Head of caudate nucleus (tissue), 42 donors: ENCODE results near the gene ITGB7.
"Not testable (repeated sequence)": the region's sequence is repeated elsewhere in the genome, so short reads cannot be mapped to it uniquely, and the experiment has no call there.

Experiments
- DNase-seq, 42 donors: peaks; one replicate each; pipeline versions ENCODE4 v3.0.0 to v3.0.0-alpha.2; 2020 to 2021; ENCODE audit warnings: mixed read lengths in 7 of 42
- intact Hi-C: fragments of 100-400 bp; cut with DNase I; formaldehyde crosslinking; loops from one replicate; pipeline ENCODE4 v1.15.0; 2022

ITGB7 gene

DNA sequence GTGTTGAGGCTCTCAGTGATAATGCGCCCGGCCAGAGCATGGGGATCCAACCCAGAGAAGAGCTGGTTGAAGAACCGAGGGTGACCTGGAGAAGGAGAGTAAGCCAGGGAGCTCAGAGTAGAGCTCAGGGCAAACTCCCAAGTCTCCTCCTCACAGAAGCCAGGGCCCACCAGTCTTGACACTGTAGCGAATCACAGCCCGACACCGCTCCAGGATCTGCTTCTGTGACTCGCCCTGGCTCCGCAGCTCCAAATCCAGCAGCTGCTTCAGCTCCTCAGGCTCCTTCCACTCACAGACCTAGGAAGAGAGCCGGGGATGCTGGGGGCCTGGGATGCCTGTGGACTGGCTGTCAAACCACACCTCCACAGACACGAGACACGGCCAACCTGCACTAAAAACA, 34.7 kb downstream of the ITGB7 start:
- peak in 1 of 42 donors; percentile 6 for DNase-seq
- intact Hi-C loops: no loop called here

DNA sequence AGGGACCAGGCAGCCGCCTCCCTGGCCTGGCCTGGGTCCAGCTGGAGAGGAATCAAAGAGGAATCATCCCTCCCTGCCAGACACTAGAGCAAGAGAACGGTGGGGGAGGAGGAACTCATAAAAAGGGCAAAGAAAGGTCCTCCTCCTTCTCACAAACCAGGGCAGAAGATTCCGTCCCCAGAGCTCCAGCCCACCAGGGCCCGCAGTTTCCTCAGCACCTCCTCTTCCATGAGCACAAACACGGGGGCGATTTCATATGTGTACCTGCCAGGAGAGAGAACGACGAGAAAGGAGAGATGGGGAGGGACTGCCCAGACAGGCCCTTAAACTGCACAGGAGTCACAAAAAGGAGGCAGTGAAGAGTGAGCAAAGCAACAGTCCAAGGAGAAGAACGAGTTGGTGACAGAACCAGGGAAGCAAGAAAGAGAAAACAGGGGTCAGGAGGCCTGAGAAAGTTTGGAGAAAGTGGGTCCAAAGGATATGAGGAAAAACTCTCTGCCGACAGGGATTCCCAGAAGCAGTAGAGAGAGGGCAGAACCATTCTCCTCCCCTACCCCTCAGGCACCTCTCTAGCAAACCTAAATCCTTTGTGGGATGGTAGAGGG, 35.2 kb downstream of the ITGB7 start:
- DNase-seq: peak in 2 of 42 donors; percentile 7 to 15
- intact Hi-C loops: no loop called here

DNA sequence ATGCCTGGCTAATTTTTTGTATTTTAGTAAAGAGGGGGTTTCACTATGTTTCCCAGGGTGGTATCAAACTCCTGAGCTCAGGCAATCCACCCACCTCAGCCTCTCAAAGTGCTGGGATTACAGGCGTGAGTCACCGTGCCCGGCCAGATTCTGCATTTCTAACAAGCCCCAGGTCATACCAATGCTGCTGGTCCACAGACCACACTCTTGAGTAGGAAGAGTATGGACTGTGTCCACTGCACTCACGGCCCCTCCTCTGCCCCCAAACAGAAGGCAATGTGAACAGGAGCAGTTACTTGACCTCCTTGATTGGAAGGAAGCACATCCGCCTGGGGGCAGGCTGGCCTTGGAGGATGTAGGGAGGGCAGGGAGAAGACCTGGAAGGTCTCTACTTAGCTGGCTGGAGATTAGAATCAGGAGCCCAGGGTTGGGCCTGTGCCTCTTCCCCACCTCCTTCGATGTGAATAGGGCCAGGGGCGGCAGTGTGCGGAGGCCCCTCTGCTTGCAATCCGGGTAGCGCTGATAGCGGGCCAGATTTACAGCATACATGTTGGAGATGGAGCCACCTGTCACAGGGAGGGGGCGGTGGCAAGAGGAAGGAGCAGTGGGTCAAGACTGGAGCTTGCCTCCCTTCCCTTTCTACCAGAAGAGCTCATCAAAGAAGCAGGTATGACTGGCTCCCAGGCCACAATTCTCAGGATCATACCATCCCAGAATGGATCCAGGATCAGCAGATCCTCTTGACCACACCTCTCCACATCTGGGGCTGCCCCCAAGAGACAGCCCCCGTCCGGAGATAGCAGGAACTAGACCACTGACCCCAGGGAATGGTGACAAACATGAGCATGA, 36.0 kb downstream of the ITGB7 start:
- intact Hi-C loops: no loop called here

GRCh38 chr12:53170215-53170614, 36.8 kb downstream of the ITGB7 start:
- DNase-seq: peak in 3 of 42 donors; percentile 0 to 24 (median 8)
- intact Hi-C loops: no loop called here

More for the DNA sequence above, 36.0 kb downstream of the ITGB7 start:
- DNase-seq: peak in 3 of 42 donors; percentile 3 to 5 (median 4)

DNA sequence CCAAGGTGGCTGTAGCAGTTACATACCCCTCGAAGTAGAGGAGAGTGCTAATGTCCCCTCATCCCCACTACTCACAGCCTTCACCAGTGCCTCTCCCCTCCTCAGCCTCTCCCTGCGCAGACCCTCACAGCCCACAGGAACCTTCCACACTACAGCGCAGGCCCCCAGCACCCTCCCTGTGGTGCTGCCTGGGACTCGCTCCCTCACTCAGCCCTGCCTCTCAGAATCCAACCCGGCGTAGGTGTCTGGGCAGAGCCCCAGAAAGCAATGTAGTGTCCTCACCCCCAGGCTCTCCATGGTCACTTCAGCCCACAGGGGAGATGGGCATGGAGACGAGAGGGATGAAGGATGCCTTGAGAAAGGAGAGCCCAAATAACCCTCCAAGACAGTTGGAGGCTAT, 37.4 kb downstream of the ITGB7 start:
- intact Hi-C loops: no loop called here
- peak in 2 of 42 donors; percentile 2 to 16 for DNase-seq

DNA sequence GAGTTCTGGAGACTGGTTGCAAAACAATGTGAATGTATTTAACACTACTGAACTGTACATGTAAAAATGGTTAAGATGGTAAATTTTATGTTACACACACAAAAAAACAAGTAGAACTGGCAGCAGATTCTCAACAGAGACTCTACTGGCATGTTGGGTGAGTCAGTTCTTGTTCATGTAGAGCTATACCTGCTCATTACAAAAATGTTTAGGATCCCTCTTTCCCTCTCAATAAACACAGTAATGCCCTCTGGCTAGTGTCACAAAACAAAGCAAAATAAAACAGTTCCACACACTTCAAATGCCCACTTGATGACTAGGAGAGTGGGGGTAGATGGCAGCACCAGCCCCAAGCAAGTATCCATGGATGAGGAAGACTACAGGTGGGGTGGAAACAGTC, 40.2 kb downstream of the ITGB7 start:
- no peak for DNase-seq
- intact Hi-C loops: no loop called here

GRCh38 chr12:53163008-53163407, 44.0 kb downstream of the ITGB7 start:
- intact Hi-C loops: not testable (repeated sequence)
- peak in 1 of 42 donors; percentile 27 for DNase-seq

DNA sequence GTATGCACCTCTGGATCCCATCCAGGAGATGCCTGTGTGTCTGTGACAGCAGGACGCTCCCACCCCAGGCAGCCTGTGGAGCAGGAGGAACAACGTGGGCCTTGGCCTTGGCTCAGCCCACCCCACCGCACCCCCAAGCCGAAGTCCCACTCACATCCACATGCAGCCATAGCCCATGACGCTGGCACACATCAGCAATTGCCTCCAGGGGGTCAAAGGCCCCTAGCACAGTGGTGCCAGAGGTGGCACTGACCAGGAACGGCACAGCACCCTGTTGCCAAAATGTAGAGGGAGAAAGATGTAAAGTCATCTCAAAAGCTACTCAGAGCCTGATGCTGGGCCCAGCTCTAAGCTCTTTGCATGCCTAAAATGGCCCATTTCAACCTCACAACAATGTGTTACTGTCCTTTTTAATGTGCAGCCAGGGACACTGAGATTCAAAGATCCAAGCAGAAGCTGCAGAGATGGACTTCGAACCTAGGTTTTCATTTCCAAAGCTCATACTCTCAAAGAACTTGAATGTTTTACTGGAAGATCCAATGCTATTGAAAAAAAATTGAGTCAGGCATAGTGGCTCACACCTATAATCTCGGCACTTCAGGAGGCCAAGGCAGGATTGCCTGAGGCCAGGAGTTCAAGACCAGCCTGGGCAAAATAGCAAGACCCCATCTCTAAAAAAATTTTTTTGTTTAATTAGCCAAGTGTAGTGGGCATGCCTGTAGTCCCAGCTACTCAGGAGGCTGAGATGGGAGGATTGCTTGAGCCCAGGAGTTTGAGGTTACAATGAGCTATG, 45.7 kb downstream of the ITGB7 start:
- intact Hi-C loops: no loop called here
- peak in 2 of 42 donors; percentile 2 to 11 for DNase-seq

DNA sequence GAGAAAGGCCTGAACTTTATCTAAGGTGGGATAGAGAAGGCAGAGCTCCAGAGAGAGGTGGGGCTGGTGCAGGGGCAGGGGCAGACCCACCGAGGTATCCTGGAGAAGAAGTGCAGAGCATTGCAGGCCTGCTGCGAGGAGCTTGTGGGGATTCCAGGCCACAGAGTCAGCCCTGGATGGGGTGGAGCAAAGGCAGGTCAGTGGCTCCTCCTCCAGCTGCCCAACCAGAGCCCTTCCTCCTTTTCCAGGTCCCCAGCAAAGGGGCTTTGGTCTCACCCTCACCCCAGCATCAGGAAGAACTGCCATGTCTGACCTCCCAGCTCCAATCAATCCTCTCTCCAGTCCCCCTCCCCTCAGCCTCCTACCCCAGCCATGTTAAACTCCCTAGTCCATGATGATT, 46.4 kb downstream of the ITGB7 start:
- intact Hi-C loops: no loop called here
- DNase-seq: peak in 1 of 42 donors; percentile 12

DNA sequence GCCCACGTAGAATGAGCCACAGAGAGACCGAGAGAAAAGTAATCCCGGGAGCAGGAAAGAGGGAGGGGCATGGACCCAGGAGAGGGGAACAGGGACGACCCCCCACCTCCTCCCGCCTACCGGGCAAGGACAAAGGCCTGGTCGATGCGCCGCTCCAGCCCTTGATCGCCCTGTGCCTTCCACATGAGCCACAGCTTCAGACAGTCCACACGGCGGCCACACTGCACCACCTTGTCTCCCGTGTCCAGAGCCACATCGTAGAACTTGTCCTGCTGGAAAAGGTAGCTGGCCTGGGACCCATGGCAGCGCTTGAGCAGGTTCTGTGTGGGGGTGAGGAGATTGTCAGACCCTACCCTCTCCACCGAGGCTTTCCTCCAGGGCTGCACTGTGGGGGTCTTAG, 47.1 kb downstream of the ITGB7 start:
- DNase-seq: peak in 2 of 42 donors; percentile 20 to 33
- intact Hi-C loops: no loop called here

GRCh38 chr12:53159195-53159839, 47.7 kb downstream of the ITGB7 start:
- intact Hi-C loops: no loop called here
- peak; percentile 49 to 94 (median 85) for DNase-seq

DNA sequence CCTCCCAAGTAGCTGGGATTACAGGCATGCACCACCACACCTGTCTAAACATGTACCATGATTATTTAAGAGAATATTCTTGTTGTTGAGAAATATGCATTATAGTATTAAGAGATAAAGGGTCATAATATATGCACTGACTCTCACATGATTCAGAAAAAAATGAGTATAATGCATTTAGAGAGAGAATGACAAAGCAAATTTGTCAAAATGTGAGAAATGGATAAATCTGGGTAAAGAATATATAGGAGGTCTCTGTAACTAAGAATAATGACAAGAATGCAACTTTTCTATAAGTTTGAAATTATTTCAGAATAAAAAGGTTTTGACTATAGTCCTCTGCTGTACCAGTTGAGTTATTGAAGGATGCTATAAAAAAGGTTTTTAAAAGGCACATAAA, 54.7 kb downstream of the ITGB7 start:
- DNase-seq: no peak
- intact Hi-C loops: no loop called here

DNA sequence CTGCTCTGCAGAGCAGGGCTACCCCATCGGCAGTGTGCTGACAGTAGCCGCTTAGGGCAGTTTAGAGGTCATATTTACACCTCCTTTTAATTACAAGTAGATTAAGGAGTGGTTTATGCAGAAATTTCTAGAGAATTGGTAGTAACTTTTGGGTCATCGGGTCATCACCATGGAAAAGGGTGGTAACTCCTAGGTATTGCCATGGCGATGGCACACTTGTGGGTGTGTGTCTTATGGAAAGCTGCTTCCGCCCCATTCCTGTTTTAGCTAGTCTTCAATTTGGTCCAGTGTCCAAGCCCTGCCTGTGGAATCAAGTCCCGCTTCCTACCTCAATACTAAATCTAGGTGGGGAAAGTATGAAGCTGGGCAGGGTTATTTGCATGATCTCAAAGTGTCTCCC, 56.0 kb downstream of the ITGB7 start:
- intact Hi-C loops: no loop called here
- no peak for DNase-seq

DNA sequence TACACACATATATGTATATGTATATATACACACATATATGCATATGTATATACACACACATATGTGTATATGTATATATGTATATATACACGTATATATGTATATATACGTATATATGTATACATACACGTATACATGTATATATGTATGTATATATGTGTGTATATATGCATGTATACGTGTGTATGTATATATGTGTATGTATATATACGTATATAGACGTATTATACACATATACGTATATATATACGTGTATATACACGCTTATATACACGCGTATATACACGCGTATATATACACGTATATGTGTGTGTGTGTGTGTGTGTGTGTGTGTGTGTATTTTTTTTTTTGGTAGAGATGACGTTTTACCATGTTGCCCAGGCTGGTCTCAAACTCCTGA, 59.4 kb downstream of the ITGB7 start:
- intact Hi-C loops: no loop called here
- DNase-seq: no peak

- intact Hi-C loops: no loop called here
- DNase-seq: no peak
These were observed 59.9 kb downstream of the ITGB7 start for GRCh38 chr12:53147181-53147580.

- DNase-seq: peak in 1 of 42 donors; percentile 3
- intact Hi-C loops: no loop called here
These were observed 61.4 kb downstream of the ITGB7 start for GRCh38 chr12:53145383-53146260.

DNA sequence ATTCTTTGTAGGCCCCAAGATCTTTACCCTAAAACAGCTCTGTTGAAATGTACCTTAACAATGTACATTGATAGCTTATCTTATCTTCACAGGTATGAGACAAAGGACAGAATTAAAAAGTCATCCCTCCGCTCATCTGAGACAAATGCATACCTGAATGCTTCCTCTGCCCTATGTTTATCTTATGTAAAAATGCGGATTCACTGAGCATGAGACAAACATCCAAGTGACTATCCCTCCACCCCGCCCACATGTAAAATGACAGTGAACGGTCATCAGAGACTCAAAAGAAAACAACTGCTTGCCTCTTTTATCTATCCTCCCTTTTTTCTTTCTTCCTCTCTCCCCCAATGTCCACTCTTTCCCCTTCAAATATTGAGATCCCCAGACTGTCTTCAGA, 63.7 kb downstream of the ITGB7 start:
- DNase-seq: peak in 1 of 42 donors; percentile 4
- intact Hi-C loops: no loop called here
